ENCODE results near the gene VDAC1.
A peak's percentile ranks its signal among the peaks of the same experiment; 100 is the strongest.

The VDAC1 gene

GRCh38 chr5:134027288-134027615 lies 22.5 kb upstream of the VDAC1 start:
- Mint-ChIP-seq H3K9me3 (no peaks in the 10 kb centered on the region), H3K27me3 (ENCODE audit: low read depth) (peaks cover 4% of the 10 kb centered on the region), H3K4me3 (no peak overlapping the region), H3K4me1 (no peaks in the 10 kb centered on the region), H3K36me3 (ENCODE audit: low read depth) (no peaks in the 10 kb centered on the region), H3K27ac (no peak overlapping the region)
- no peak for TF ChIP-seq CTCF (IDR thresholded peaks at IDR 0.05; ENCODE audit: unreplicated experiment in 3 of 3)

GRCh38 chr5:134026521-134027287 lies 21.9 kb upstream of the VDAC1 start:
- Mint-ChIP-seq H3K4me1 (no peaks in the 10 kb centered on the region), H3K36me3 (ENCODE audit: low read depth) (no peaks in the 10 kb centered on the region), H3K4me3 (no peak overlapping the region), H3K27ac (peak overlapping the region in 1 of 3 experiments; percentile 45), H3K9me3 (no peaks in the 10 kb centered on the region), H3K27me3 (ENCODE audit: low read depth) (peaks cover 4% of the 10 kb centered on the region)
- TF ChIP-seq CTCF (IDR thresholded peaks at IDR 0.05; ENCODE audit: unreplicated experiment in 3 of 3): peak; percentile 44 to 54 (median 49)

GRCh38 chr5:134025786-134026185 lies 21.0 kb upstream of the VDAC1 start:
- Mint-ChIP-seq H3K27me3 (ENCODE audit: low read depth) (peaks cover 4% of the 10 kb centered on the region), H3K4me1 (no peaks in the 10 kb centered on the region), H3K27ac (no peak overlapping the region), H3K9me3 (no peaks in the 10 kb centered on the region), H3K36me3 (ENCODE audit: low read depth) (no peaks in the 10 kb centered on the region), H3K4me3 (no peak overlapping the region)
- no peak for TF ChIP-seq CTCF (IDR thresholded peaks at IDR 0.05; ENCODE audit: unreplicated experiment in 3 of 3)

GRCh38 chr5:134024811-134025210 lies 20.0 kb upstream of the VDAC1 start:
- H3K36me3 Mint-ChIP-seq (ENCODE audit: low read depth): no peaks in the 10 kb centered on the region
- no peak for TF ChIP-seq CTCF (IDR thresholded peaks at IDR 0.05; ENCODE audit: unreplicated experiment in 3 of 3)
- no peak overlapping the region for H3K4me3 Mint-ChIP-seq
- H3K4me1 Mint-ChIP-seq: no peaks in the 10 kb centered on the region
- peaks cover 8% of the 10 kb centered on the region for H3K27me3 Mint-ChIP-seq (ENCODE audit: low read depth)
- H3K9me3 Mint-ChIP-seq: no peaks in the 10 kb centered on the region
- no peak overlapping the region for H3K27ac Mint-ChIP-seq

GRCh38 chr5:134022333-134022732 lies 17.6 kb upstream of the VDAC1 start:
- peaks cover 8% of the 10 kb centered on the region for H3K27me3 Mint-ChIP-seq (ENCODE audit: low read depth)
- H3K27ac Mint-ChIP-seq: no peak overlapping the region
- no peaks in the 10 kb centered on the region for H3K36me3 Mint-ChIP-seq (ENCODE audit: low read depth)
- no peak overlapping the region for H3K4me3 Mint-ChIP-seq
- no peak for TF ChIP-seq CTCF (IDR thresholded peaks at IDR 0.05; ENCODE audit: unreplicated experiment in 3 of 3)
- H3K9me3 Mint-ChIP-seq: no peaks in the 10 kb centered on the region
- no peaks in the 10 kb centered on the region for H3K4me1 Mint-ChIP-seq

GRCh38 chr5:134020188-134020587 lies 15.4 kb upstream of the VDAC1 start:
- Mint-ChIP-seq H3K36me3 (ENCODE audit: low read depth) (no peaks in the 10 kb centered on the region), H3K27ac (peak overlapping the region in 1 of 3 experiments; percentile 43), H3K9me3 (no peaks in the 10 kb centered on the region), H3K27me3 (ENCODE audit: low read depth) (peaks cover 6% of the 10 kb centered on the region), H3K4me3 (no peak overlapping the region), H3K4me1 (no peaks in the 10 kb centered on the region)
- TF ChIP-seq CTCF (IDR thresholded peaks at IDR 0.05; ENCODE audit: unreplicated experiment in 3 of 3): no peak
